ENCODE results near the gene CNOT6. TPM values are rescaled to one million over a fixed set of nuclear protein-coding genes. Genes with fewer than 3 reads are reported as not detected.

Gene CNOT6
- total RNA-seq, 1 donor from 2014 or later = 41.7 TPM

GRCh38 chr5:180609817-180610550 lies 115.8 kb downstream of the CNOT6 start:
- Mint-ChIP-seq H3K27ac (ENCODE audit: unreplicated experiment) (no peak overlapping the region), H3K9me3 (ENCODE audit: unreplicated experiment) (no peaks in the 10 kb centered on the region), H3K4me3 (ENCODE audit: unreplicated experiment) (no peak overlapping the region), H3K27me3 (ENCODE audit: low read depth, unreplicated experiment) (peaks cover 25% of the 10 kb centered on the region), H3K36me3 (ENCODE audit: low read depth, unreplicated experiment) (peaks cover 1% of the 10 kb centered on the region), H3K4me1 (ENCODE audit: low read depth, unreplicated experiment) (peaks cover 5% of the 10 kb centered on the region)
- H3K27ac ChIP-seq (ENCODE audit: low read depth, low read length) = no peak overlapping the region
- H3K36me3 ChIP-seq (ENCODE audit: insufficient read depth, low read length) = no peaks in the 10 kb centered on the region
- no peak overlapping the region for H3K4me3 ChIP-seq (ENCODE audit: insufficient read depth, low read depth, low read length)
- FAIRE-seq = no peak
- no peaks in the 10 kb centered on the region for H4K20me1 ChIP-seq (ENCODE audit: insufficient read depth, low read length)
- H3K4me1 ChIP-seq (ENCODE audit: insufficient read depth, low read length) = no peaks in the 10 kb centered on the region
- no peak for DNase-seq (ENCODE audit: low read depth)
- no peaks in the 10 kb centered on the region for H3K9me3 ChIP-seq (ENCODE audit: insufficient read depth, low read depth, low read length)
- no peaks in the 10 kb centered on the region for H3K27me3 ChIP-seq (ENCODE audit: insufficient read depth, low read length)
- no peak for TF ChIP-seq EZH2 (IDR thresholded peaks at IDR 0.05; ENCODE audit: insufficient read depth, low read length)
- TF ChIP-seq CTCF (IDR thresholded peaks at IDR 0.05; ENCODE audit: insufficient read depth, low read depth, low read length) = no peak
- H3K4me2 ChIP-seq (ENCODE audit: low read length) = no peak overlapping the region
- H2AFZ ChIP-seq (ENCODE audit: low read depth, low read length) = no peak overlapping the region
- H3K9ac ChIP-seq (ENCODE audit: low read length) = no peak overlapping the region
- no peaks in the 10 kb centered on the region for H3K79me2 ChIP-seq (ENCODE audit: insufficient read depth, low read length)

- no peak overlapping the region for H3K27ac Mint-ChIP-seq (ENCODE audit: unreplicated experiment)
- no peak overlapping the region for H3K4me2 ChIP-seq (ENCODE audit: low read length)
- H3K36me3 Mint-ChIP-seq (ENCODE audit: low read depth, unreplicated experiment) = peaks cover 3% of the 10 kb centered on the region
- no peak overlapping the region for H3K9ac ChIP-seq (ENCODE audit: low read length)
- DNase-seq (ENCODE audit: low read depth) (no peak), FAIRE-seq (no peak)
- no peaks in the 10 kb centered on the region for H3K9me3 ChIP-seq (ENCODE audit: insufficient read depth, low read depth, low read length)
- no peaks in the 10 kb centered on the region for H3K27me3 ChIP-seq (ENCODE audit: insufficient read depth, low read length)
- H3K4me1 Mint-ChIP-seq (ENCODE audit: low read depth, unreplicated experiment) = peaks cover 5% of the 10 kb centered on the region
- H2AFZ ChIP-seq (ENCODE audit: low read depth, low read length) = no peak overlapping the region
- peaks cover 21% of the 10 kb centered on the region for H3K27me3 Mint-ChIP-seq (ENCODE audit: low read depth, unreplicated experiment)
- H3K4me3 Mint-ChIP-seq (ENCODE audit: unreplicated experiment) = no peak overlapping the region
- H3K79me2 ChIP-seq (ENCODE audit: insufficient read depth, low read length) = no peaks in the 10 kb centered on the region
- H3K9me3 Mint-ChIP-seq (ENCODE audit: unreplicated experiment) = no peaks in the 10 kb centered on the region
- no peaks in the 10 kb centered on the region for H4K20me1 ChIP-seq (ENCODE audit: insufficient read depth, low read length)
- H3K36me3 ChIP-seq (ENCODE audit: insufficient read depth, low read length) = no peaks in the 10 kb centered on the region
- H3K27ac ChIP-seq (ENCODE audit: low read depth, low read length) = no peak overlapping the region
- H3K4me1 ChIP-seq (ENCODE audit: insufficient read depth, low read length) = no peaks in the 10 kb centered on the region
- H3K4me3 ChIP-seq (ENCODE audit: insufficient read depth, low read depth, low read length) = no peak overlapping the region
- TF ChIP-seq CTCF (IDR thresholded peaks at IDR 0.05; ENCODE audit: insufficient read depth, low read depth, low read length) (no peak), EZH2 (IDR thresholded peaks at IDR 0.05; ENCODE audit: insufficient read depth, low read length) (no peak)
Measured at GRCh38 chr5:180611140-180611850, 117.1 kb downstream of the CNOT6 start.

GRCh38 chr5:180612683-180613082 lies 118.5 kb downstream of the CNOT6 start:
- DNase-seq (ENCODE audit: low read depth) = no peak
- Histone ChIP-seq H4K20me1 (ENCODE audit: insufficient read depth, low read length) (no peaks in the 10 kb centered on the region), H3K9me3 (ENCODE audit: insufficient read depth, low read depth, low read length) (no peaks in the 10 kb centered on the region), H3K79me2 (ENCODE audit: insufficient read depth, low read length) (no peaks in the 10 kb centered on the region), H3K4me3 (ENCODE audit: insufficient read depth, low read depth, low read length) (no peak overlapping the region), H3K4me1 (ENCODE audit: insufficient read depth, low read length) (no peaks in the 10 kb centered on the region), H2AFZ (ENCODE audit: low read depth, low read length) (no peak overlapping the region), H3K27me3 (ENCODE audit: insufficient read depth, low read length) (peaks cover 2% of the 10 kb centered on the region), H3K27ac (ENCODE audit: low read depth, low read length) (no peak overlapping the region), H3K36me3 (ENCODE audit: insufficient read depth, low read length) (no peaks in the 10 kb centered on the region), H3K4me2 (ENCODE audit: low read length) (no peak overlapping the region), H3K9ac (ENCODE audit: low read length) (no peak overlapping the region)
- TF ChIP-seq CTCF (IDR thresholded peaks at IDR 0.05; ENCODE audit: insufficient read depth, low read depth, low read length) = no peak
- no peak for TF ChIP-seq EZH2 (IDR thresholded peaks at IDR 0.05; ENCODE audit: insufficient read depth, low read length)
- H3K27ac Mint-ChIP-seq (ENCODE audit: unreplicated experiment) = no peak overlapping the region
- peaks cover 20% of the 10 kb centered on the region for H3K27me3 Mint-ChIP-seq (ENCODE audit: low read depth, unreplicated experiment)
- FAIRE-seq = no peak
- H3K36me3 Mint-ChIP-seq (ENCODE audit: low read depth, unreplicated experiment) = peaks cover 4% of the 10 kb centered on the region
- H3K4me1 Mint-ChIP-seq (ENCODE audit: low read depth, unreplicated experiment) = peaks cover 5% of the 10 kb centered on the region
- H3K9me3 Mint-ChIP-seq (ENCODE audit: unreplicated experiment) = no peaks in the 10 kb centered on the region
- H3K4me3 Mint-ChIP-seq (ENCODE audit: unreplicated experiment) = no peak overlapping the region
